ENCODE measurements around the gene PDPN.

The PDPN gene

GRCh38 chr1:13577846-13578245, 5.8 kb upstream of the PDPN start:
- no peak for DNase-seq (ENCODE audit: low read depth, low spot score)

- no peak for DNase-seq (ENCODE audit: low read depth, low spot score)
Measured at GRCh38 chr1:13581446-13581845, 2.2 kb upstream of the PDPN start.

- no peak for DNase-seq (ENCODE audit: low read depth, low spot score)
Measured at GRCh38 chr1:13582713-13583443, 754 bp upstream of the PDPN start.

GRCh38 chr1:13583966-13584791, 547 bp downstream of the PDPN start:
- no peak for DNase-seq (ENCODE audit: low read depth, low spot score)

GRCh38 chr1:13584876-13585611, 1.4 kb downstream of the PDPN start:
- DNase-seq (ENCODE audit: low read depth, low spot score), result no peak

DNA sequence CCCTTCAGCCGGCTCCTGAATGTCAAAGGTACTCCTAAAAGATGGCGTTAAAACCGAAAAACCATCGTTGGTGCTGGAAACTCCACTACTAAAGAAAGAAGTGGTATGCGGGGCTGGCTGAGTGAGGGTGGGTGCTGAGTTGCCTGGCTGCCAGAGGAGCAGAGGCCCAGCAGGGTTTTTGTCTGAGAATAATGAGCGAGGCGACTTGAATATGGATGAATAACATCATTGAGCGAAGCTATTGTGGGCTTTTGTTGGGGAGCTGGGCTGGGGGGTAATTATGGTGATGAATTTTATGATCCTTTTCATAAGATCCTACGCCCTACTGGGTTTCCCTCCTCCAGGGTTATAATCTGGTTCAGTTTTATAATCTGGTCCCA, 2.0 kb downstream of the PDPN start:
- no peak for DNase-seq (ENCODE audit: low read depth, low spot score)

- no peak for DNase-seq (ENCODE audit: low read depth, low spot score)
Measured at GRCh38 chr1:13586001-13586400, 2.4 kb downstream of the PDPN start.

DNA sequence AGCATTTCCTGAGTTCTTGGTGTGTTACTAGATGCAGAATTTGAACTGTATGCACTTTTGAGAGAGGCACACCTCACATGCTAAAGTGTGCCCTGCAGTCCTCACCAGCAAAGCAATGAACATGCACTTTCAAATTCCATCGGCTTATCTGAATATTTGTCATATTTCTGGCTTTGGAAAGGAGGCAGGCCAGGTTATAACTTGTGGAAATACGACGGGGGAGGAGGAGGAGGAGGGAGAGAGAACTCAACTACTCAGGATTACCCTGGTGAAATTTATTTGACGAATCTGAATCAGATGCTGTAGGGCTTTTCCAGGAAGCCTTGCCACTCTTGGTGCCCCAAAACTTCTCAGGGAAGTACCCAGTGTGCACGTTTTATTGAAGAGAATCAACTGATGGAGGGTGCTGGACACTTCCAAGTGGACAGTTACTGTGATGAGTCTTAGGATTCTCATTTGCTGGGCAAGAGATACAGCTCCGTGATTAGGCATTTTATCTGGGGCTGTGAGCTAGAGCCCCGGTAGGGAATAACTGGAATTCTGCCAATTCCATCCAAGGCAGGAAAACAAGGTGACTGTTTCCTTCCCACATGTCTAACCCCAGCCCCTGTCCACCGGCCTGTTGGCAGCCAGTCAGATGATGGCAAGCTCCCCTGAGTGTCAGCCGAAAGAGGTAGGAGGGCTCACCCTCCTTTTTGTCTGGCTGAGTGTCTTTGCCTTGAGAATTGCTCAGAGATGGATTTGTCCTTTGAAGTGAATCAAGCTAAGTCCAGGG, 3.8 kb downstream of the PDPN start:
- no peak for DNase-seq (ENCODE audit: low read depth, low spot score)

DNA sequence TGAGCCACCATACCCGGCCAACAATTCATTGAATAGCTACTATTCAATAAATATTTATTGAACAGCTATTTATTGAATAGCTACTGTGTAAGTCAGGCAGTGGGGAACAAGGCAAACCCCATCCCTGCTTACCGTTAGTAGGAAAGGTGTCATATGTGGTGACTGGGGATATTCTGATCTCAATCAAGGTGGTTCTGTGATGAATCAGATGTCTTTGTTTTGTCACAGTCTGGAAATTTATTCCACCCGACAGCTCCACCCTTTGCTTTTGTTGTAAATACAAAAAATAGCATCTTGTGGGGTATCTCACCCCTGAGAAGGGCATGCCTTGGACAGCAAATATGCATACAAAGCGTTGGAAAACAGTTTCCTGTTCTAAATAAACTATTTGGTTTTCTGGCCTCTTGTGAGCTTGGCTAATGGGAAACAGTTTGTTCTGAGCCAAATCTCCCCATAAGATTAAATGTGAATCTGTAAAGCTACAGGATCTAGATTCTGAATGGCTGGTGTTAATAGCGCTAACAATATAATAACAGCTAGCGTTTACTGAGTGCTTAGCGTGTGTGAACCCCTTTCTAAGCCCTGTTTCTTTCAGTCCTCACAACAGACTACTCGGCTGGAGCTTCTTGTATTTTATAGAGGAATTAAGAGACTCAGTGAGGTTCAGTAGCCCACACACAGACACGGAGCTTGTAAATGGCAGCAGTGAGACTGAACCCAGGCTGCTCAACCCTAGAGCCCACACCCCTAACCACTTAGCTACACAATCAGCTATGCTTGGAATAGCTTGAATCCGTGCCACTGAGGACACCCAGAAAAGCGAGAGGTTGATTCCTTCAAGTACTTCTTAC, 5.5 kb downstream of the PDPN start:
- DNase-seq (ENCODE audit: low read depth, low spot score), result no peak

GRCh38 chr1:13590486-13590885, 6.9 kb downstream of the PDPN start:
- DNase-seq (ENCODE audit: low read depth, low spot score), result no peak

GRCh38 chr1:13593511-13594131, 10.0 kb downstream of the PDPN start:
- no peak for DNase-seq (ENCODE audit: low read depth, low spot score)

GRCh38 chr1:13595411-13595810, 11.8 kb downstream of the PDPN start:
- DNase-seq (ENCODE audit: low read depth, low spot score), result no peak

- DNase-seq (ENCODE audit: low read depth, low spot score), result no peak
Measured at GRCh38 chr1:13597166-13597565, 13.5 kb downstream of the PDPN start.

GRCh38 chr1:13600762-13601453, 17.3 kb downstream of the PDPN start:
- DNase-seq (ENCODE audit: low read depth, low spot score), result no peak

GRCh38 chr1:13604176-13604575, 20.5 kb downstream of the PDPN start:
- DNase-seq (ENCODE audit: low read depth, low spot score), result no peak

DNA sequence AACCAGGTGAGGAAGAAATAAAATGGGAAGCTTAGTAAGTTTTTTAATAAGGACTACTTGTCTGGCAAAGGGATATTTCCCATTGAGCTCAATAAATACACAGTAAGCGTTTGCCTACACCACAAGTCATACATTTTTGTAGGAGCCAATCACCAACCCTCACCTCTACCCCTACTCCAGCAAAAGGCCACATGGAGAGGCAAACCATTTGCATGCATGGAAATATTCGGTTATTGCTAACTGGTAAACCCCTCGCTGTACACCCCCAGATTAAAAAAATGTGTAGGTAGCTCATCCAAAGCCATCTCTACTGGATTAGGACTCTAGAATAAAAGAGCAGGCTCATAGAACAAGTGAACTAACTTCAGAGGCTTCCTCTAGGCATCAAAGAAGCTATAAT, 21.1 kb downstream of the PDPN start:
- DNase-seq (ENCODE audit: low read depth, low spot score), result no peak

DNA sequence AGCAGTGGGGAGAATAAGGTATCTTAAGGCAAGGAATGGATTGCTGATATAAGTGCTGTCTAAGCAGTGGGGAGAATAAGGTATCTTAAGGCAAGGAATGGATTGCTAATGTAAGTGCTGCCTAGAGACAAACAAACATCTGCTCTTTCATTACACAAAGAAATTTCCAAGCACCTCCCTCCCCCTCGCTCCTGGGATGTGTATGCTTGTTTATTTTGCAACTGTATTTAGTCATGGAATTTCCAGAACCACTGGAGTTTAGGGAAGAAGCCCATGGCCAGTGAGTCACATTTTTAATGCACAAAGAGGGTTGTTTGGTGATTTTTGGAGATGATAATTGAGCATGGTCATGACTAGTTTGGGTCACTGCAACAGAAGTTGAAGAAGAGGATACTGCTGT, 21.5 kb downstream of the PDPN start:
- no peak for DNase-seq (ENCODE audit: low read depth, low spot score)

DNA sequence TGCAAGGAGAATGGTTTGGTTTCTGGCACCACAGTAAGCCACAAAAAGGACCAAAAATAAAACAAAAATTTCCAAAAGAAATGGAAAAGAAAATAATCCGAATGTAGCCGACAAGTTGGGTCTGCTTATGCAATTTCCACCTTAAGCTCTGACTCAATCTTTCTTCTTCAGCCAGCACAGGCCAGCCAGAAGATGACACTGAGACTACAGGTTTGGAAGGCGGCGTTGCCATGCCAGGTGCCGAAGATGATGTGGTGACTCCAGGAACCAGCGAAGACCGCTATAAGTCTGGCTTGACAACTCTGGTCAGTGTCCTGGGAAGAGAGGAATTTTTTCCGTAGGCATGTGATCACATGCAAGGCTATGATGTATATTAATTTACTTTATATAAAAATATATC, 23.4 kb downstream of the PDPN start:
- no peak for DNase-seq (ENCODE audit: low read depth, low spot score)

- no peak for DNase-seq (ENCODE audit: low read depth, low spot score)
Measured at GRCh38 chr1:13616234-13616633, 32.6 kb downstream of the PDPN start.

DNA sequence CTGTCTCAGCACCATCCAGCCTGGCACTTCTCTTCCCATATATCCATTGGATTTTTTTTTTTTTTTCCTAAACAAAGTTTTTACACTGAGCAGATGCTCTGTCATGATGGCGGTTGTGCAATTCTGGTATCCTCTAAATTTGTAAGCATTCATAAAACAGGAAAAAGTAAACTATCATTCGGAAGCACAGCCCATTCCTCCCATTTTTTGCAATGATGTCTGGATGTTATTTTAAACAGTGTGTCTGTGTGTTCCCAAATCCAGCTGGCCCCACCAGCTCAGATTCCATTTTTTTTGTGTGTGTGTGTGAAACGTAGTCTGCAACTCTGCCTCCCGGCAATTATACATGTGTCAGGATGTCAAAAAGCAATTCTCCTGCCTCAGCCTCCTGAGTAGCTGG, 33.5 kb downstream of the PDPN start:
- no peak for DNase-seq (ENCODE audit: low read depth, low spot score)

Measured in brain pericyte (primary cell).